ENCODE measurements around the gene ZC3H12A. TPM values are rescaled to one million over a fixed set of nuclear protein-coding genes. Genes with fewer than 3 reads are reported as not detected.

ZC3H12A gene
- polyA plus RNA-seq, 3 donors = 7.1 to 104 (median 40.0) TPM

- peak overlapping the region; percentile 83 for H3K27ac ChIP-seq (ENCODE audit: low read depth, low read length)
- WGBS, 3 donors = 58 to 74% (median 73%) methylated on average over 24 of the region's 24 CpGs
These were observed 1.2 kb downstream of the ZC3H12A start for GRCh38 chr1:37475380-37476086.

- no peak overlapping the region for H3K27ac ChIP-seq (ENCODE audit: low read depth, low read length)
- WGBS, 3 donors = 50 to 70% (median 63%) methylated on average over 9 of the region's 9 CpGs
These were observed 1.7 kb downstream of the ZC3H12A start for GRCh38 chr1:37476087-37476452.

- WGBS, 3 donors = 4 to 13% (median 12%) methylated on average over 5 of the region's 5 CpGs
- H3K27ac ChIP-seq (ENCODE audit: low read depth, low read length) = peak overlapping the region; percentile 29
These were observed 2.2 kb downstream of the ZC3H12A start for GRCh38 chr1:37476460-37477197.

GRCh38 chr1:37477198-37477931 is 3.0 kb downstream of the ZC3H12A start:
- peak overlapping the region; percentile 29 for H3K27ac ChIP-seq (ENCODE audit: low read depth, low read length)
- WGBS, 3 donors = 15 to 20% (median 16%) methylated on average over 8 to 10 of the region's 10 CpGs

GRCh38 chr1:37477946-37478345 is 3.6 kb downstream of the ZC3H12A start:
- no peak overlapping the region for H3K27ac ChIP-seq (ENCODE audit: low read depth, low read length)
- 82 to 93% (median 84%) methylated on average over 5 of the region's 5 CpGs for WGBS, 3 donors

- WGBS, 3 donors = 68 to 84% (median 79%) methylated on average over 8 of the region's 8 CpGs
- no peak overlapping the region for H3K27ac ChIP-seq (ENCODE audit: low read depth, low read length)
These were observed 4.1 kb downstream of the ZC3H12A start for GRCh38 chr1:37478451-37478881.

- WGBS, 3 donors = 11 to 26% (median 23%) methylated on average over 3 of the region's 3 CpGs
- H3K27ac ChIP-seq (ENCODE audit: low read depth, low read length) = no peak overlapping the region
These were observed 4.5 kb downstream of the ZC3H12A start for GRCh38 chr1:37478890-37479254.

- H3K27ac ChIP-seq (ENCODE audit: low read depth, low read length) = no peak overlapping the region
- WGBS, 3 donors = 10 to 15% (median 11%) methylated on average over 21 to 22 of the region's 22 CpGs
These were observed 5.1 kb downstream of the ZC3H12A start for GRCh38 chr1:37479255-37480124.

- whole genome bisulfite sequencing, 3 donors = 63 to 83% (median 70%) methylated on average over 4 to 5 of the region's 5 CpGs
These were observed 5.7 kb downstream of the ZC3H12A start for GRCh38 chr1:37480125-37480466.

GRCh38 chr1:37480581-37481288 is 6.4 kb downstream of the ZC3H12A start:
- WGBS, 3 donors = 78 to 85% (median 82%) methylated on average over 10 of the region's 10 CpGs

More at GRCh38 chr1:37480125-37480466, 5.7 kb downstream of the ZC3H12A start:
- no peak overlapping the region for H3K27ac ChIP-seq (ENCODE audit: low read depth, low read length)

GRCh38 chr1:37481289-37482003 is 7.1 kb downstream of the ZC3H12A start:
- 80 to 91% (median 82%) methylated on average over 26 of the region's 26 CpGs for WGBS, 3 donors

More at GRCh38 chr1:37480581-37481288, 6.4 kb downstream of the ZC3H12A start:
- no peak overlapping the region for H3K27ac ChIP-seq (ENCODE audit: low read depth, low read length)

GRCh38 chr1:37482004-37482785 is 7.8 kb downstream of the ZC3H12A start:
- 86 to 93% (median 89%) methylated on average over 18 of the region's 18 CpGs for WGBS, 3 donors

More at GRCh38 chr1:37481289-37482003, 7.1 kb downstream of the ZC3H12A start:
- H3K27ac ChIP-seq (ENCODE audit: low read depth, low read length) = no peak overlapping the region

GRCh38 chr1:37482796-37483744 is 8.7 kb downstream of the ZC3H12A start:
- WGBS, 3 donors = 88 to 93% (median 89%) methylated on average over 27 to 29 of the region's 29 CpGs
- no peak overlapping the region for H3K27ac ChIP-seq (ENCODE audit: low read depth, low read length)

More at GRCh38 chr1:37482004-37482785, 7.8 kb downstream of the ZC3H12A start:
- H3K27ac ChIP-seq (ENCODE audit: low read depth, low read length) = no peak overlapping the region

GRCh38 chr1:37483785-37484184 is 9.4 kb downstream of the ZC3H12A start:
- 76 to 85% (median 82%) methylated on average over 15 of the region's 15 CpGs for WGBS, 3 donors
- H3K27ac ChIP-seq (ENCODE audit: low read depth, low read length) = no peak overlapping the region

GRCh38 chr1:37484325-37485051 is 10.1 kb downstream of the ZC3H12A start:
- 48 to 86% (median 84%) methylated on average over 7 of the region's 7 CpGs for WGBS, 3 donors
- no peak overlapping the region for H3K27ac ChIP-seq (ENCODE audit: low read depth, low read length)
